ENCODE measurements around the gene CDYL. TPM values are rescaled to one million over a fixed set of nuclear protein-coding genes. Genes with fewer than 3 reads are reported as not detected.

The CDYL gene
- total RNA-seq, 1 experiment from 2014 or later: 38.4 TPM

- no TSS peak for BruUV-seq (replicated peaks)
- CTCF ChIA-PET: interaction anchor here (0.5 kb wide), 1 partner anchor 9 kb away, joined by 4 read pairs; no protein-coding TSS in a partner anchor
- Histone ChIP-seq H2AFZ (ENCODE audit: low read length) (no peak overlapping the region), H3K27ac (ENCODE audit: low read length) (no peak overlapping the region), H3K9me2 (replicated peaks; ENCODE audit: low read length) (no peaks in the 10 kb centered on the region), H3F3A (ENCODE audit: low read length, unreplicated experiment) (no peaks in the 10 kb centered on the region), H3K4me3 (ENCODE audit: low read length) (no peak overlapping the region), H3K9ac (ENCODE audit: low read length) (no peak overlapping the region), H3K4me2 (ENCODE audit: low read length) (no peak overlapping the region), H4K20me1 (ENCODE audit: low read length) (no peaks in the 10 kb centered on the region), H3K79me2 (ENCODE audit: low read length) (no peaks in the 10 kb centered on the region), H3K36me3 (ENCODE audit: low read depth, low read length) (no peaks in the 10 kb centered on the region), H3K4me1 (ENCODE audit: insufficient read depth, low read length) (no peaks in the 10 kb centered on the region), H3K9me3 (ENCODE audit: low read length) (0 out of 2 replicates have a peak, but pooled peaks cover 7% of the 10 kb centered on the region), H3K27me3 (ENCODE audit: low read length) (no peaks in the 10 kb centered on the region)
- POLR2A ChIA-PET (ENCODE audit: unreplicated experiment): no interaction called here
- TF ChIP-seq CTCF (conservative IDR thresholded peaks at IDR 0.05; ENCODE audit: low read depth, low read length) (no peak), EZH2phosphoT487 (IDR thresholded peaks at IDR 0.05; ENCODE audit: borderline replicate concordance, low read length) (no peak), EZH2 (IDR thresholded peaks at IDR 0.05; ENCODE audit: low read length, unreplicated experiment) (no peak)
- intact Hi-C loops (cut with micrococcal nuclease): no loop called here
- no peak for DNase-seq
- no peak for ATAC-seq
These were observed 205.6 kb downstream of the CDYL start for GRCh38 chr6:4981761-4982160.

GRCh38 chr6:4983322-4983721 lies 207.1 kb downstream of the CDYL start:
- no peak overlapping the region for H2AFZ ChIP-seq (ENCODE audit: low read length)
- no peak overlapping the region for H3K27ac ChIP-seq (ENCODE audit: low read length)
- POLR2A ChIA-PET (ENCODE audit: unreplicated experiment): interaction anchor here (0.6 kb wide), 1 partner anchor 16 kb away, joined by 4 read pairs; no protein-coding TSS in a partner anchor
- ATAC-seq: no peak
- H3K27me3 ChIP-seq (ENCODE audit: low read length): no peaks in the 10 kb centered on the region
- H3F3A ChIP-seq (ENCODE audit: low read length, unreplicated experiment): no peaks in the 10 kb centered on the region
- no peaks in the 10 kb centered on the region for H3K79me2 ChIP-seq (ENCODE audit: low read length)
- no peak for DNase-seq
- no peak overlapping the region for H3K4me2 ChIP-seq (ENCODE audit: low read length)
- H3K9me3 ChIP-seq (ENCODE audit: low read length): 0 out of 2 replicates have a peak, but pooled peaks cover 7% of the 10 kb centered on the region
- H3K36me3 ChIP-seq (ENCODE audit: low read depth, low read length): no peaks in the 10 kb centered on the region
- no peak overlapping the region for H3K4me3 ChIP-seq (ENCODE audit: low read length)
- H3K4me1 ChIP-seq (ENCODE audit: insufficient read depth, low read length): no peaks in the 10 kb centered on the region
- intact Hi-C loops (cut with micrococcal nuclease): no loop called here
- no TSS peak for BruUV-seq (replicated peaks)
- no peak overlapping the region for H3K9ac ChIP-seq (ENCODE audit: low read length)
- CTCF ChIA-PET: no interaction called here
- H3K9me2 ChIP-seq (replicated peaks; ENCODE audit: low read length): no peaks in the 10 kb centered on the region
- TF ChIP-seq CTCF (conservative IDR thresholded peaks at IDR 0.05; ENCODE audit: low read depth, low read length) (no peak), EZH2phosphoT487 (IDR thresholded peaks at IDR 0.05; ENCODE audit: borderline replicate concordance, low read length) (no peak), EZH2 (IDR thresholded peaks at IDR 0.05; ENCODE audit: low read length, unreplicated experiment) (no peak)
- H4K20me1 ChIP-seq (ENCODE audit: low read length): no peaks in the 10 kb centered on the region

- DNase-seq (no peak), ATAC-seq (no peak)
- no peak overlapping the region for H3K4me2 ChIP-seq (ENCODE audit: low read length)
- H2AFZ ChIP-seq (ENCODE audit: low read length): no peak overlapping the region
- no TSS peak for BruUV-seq (replicated peaks)
- H3K9ac ChIP-seq (ENCODE audit: low read length): no peak overlapping the region
- H3K79me2 ChIP-seq (ENCODE audit: low read length): no peaks in the 10 kb centered on the region
- H3K36me3 ChIP-seq (ENCODE audit: low read depth, low read length): no peaks in the 10 kb centered on the region
- no peaks in the 10 kb centered on the region for H3K4me1 ChIP-seq (ENCODE audit: insufficient read depth, low read length)
- no peaks in the 10 kb centered on the region for H3K27me3 ChIP-seq (ENCODE audit: low read length)
- no peak overlapping the region for H3K27ac ChIP-seq (ENCODE audit: low read length)
- POLR2A ChIA-PET (ENCODE audit: unreplicated experiment): no interaction called here
- no peak overlapping the region for H3K4me3 ChIP-seq (ENCODE audit: low read length)
- CTCF ChIA-PET: no interaction called here
- no peaks in the 10 kb centered on the region for H3F3A ChIP-seq (ENCODE audit: low read length, unreplicated experiment)
- intact Hi-C loops (cut with micrococcal nuclease): no loop called here
- no peaks in the 10 kb centered on the region for H3K9me2 ChIP-seq (replicated peaks; ENCODE audit: low read length)
- H3K9me3 ChIP-seq (ENCODE audit: low read length): no peaks in the 10 kb centered on the region
- no peaks in the 10 kb centered on the region for H4K20me1 ChIP-seq (ENCODE audit: low read length)
- TF ChIP-seq EZH2 (IDR thresholded peaks at IDR 0.05; ENCODE audit: low read length, unreplicated experiment) (no peak), CTCF (conservative IDR thresholded peaks at IDR 0.05; ENCODE audit: low read depth, low read length) (no peak), EZH2phosphoT487 (IDR thresholded peaks at IDR 0.05; ENCODE audit: borderline replicate concordance, low read length) (no peak)
These were observed 210.8 kb downstream of the CDYL start for GRCh38 chr6:4986999-4987398.

All from PC-3 (cell line).